Hematopoietic multipotent progenitor cell (in vitro differentiated cells): ENCODE data around the gene DMRTA1. TPM values are rescaled to one million over a fixed set of nuclear protein-coding genes. Genes with fewer than 3 reads are reported as not detected.
A peak's percentile ranks its signal among the peaks of the same experiment; 100 is the strongest.
"Not testable (repeated sequence)": the region's sequence is repeated elsewhere in the genome, so short reads cannot be mapped to it uniquely, and the experiment has no call there.

Experiments
- DNase-seq, 3 donors: peaks; one replicate each; pipeline ENCODE4 v3.0.0-alpha.2; 2011 to 2015; ENCODE audit warnings: low read depth in 2 of 3, low spot score in 2 of 3
- total RNA-seq: library from RNA; depleted of rRNA; stranded (reverse); fragments of >200 nt; gene quantifications from one replicate; pipeline ENCODE4 v1.2.3, GENCODE V29; 2012

The DMRTA1 gene, protein sequence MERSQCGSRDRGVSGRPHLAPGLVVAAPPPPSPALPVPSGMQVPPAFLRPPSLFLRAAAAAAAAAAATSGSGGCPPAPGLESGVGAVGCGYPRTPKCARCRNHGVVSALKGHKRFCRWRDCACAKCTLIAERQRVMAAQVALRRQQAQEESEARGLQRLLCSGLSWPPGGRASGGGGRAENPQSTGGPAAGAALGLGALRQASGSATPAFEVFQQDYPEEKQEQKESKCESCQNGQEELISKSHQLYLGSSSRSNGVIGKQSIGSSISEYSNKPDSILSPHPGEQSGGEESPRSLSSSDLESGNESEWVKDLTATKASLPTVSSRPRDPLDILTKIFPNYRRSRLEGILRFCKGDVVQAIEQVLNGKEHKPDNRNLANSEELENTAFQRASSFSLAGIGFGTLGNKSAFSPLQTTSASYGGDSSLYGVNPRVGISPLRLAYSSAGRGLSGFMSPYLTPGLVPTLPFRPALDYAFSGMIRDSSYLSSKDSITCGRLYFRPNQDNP
- under 0.01 TPM for total RNA-seq

DNA sequence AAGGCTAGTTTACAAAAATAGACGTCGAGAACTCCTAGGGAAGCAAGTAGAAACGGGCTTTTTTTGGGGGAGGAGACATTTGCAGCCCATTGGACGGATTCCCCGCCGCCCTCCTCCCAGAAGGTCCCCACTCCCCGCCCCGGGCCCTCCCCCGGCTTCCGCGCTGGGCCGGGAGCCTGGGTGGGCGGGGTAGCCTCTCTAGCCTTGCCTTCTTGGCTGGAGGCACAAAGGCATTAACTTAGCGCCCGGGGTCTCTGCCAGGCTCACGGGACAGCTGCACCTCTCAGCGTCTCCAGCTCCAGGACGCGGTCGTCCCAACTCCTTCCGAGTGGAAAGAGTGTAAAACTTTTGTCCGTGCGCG is at the start of gene DMRTA1:
Gene DMRTA1 (plus strand): TSS at position 236 of the 361 bp plus-strand sequence. CDS start 242 bp downstream, outside the sequence.
- DNase-seq: peak in 2 of 3 donors; percentile 55 to 62

DNA sequence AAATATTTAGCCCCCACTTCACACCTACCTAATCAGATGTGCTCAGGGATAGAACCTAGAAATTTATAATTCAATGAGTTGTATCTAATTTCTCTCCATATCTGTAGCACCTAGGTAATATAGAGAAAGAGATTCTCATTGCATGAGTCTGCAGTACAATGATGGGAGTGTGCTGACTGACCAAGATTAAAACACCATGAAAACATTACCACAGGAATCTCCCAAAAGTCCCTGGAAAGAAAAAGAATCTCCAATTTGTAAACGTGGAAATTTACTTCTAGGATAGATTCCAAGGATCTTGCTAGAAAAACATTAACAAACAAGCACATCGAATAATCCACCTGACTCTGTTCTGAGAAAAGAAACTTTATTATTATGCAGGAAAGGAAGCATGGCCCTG is 45.0 kb upstream of the DMRTA1 start:
- DNase-seq: no peak

- DNase-seq: no peak
Observed at GRCh38 chr9:22405869-22406659, 40.6 kb upstream of the DMRTA1 start.

- DNase-seq: no peak
Observed at GRCh38 chr9:22413884-22414283, 32.7 kb upstream of the DMRTA1 start.

- DNase-seq: no peak
Observed at GRCh38 chr9:22415941-22416691, 30.5 kb upstream of the DMRTA1 start.

- peak in 2 of 3 donors; percentile 3 to 49 for DNase-seq
Observed at GRCh38 chr9:22416692-22417060, 29.9 kb upstream of the DMRTA1 start.

DNA sequence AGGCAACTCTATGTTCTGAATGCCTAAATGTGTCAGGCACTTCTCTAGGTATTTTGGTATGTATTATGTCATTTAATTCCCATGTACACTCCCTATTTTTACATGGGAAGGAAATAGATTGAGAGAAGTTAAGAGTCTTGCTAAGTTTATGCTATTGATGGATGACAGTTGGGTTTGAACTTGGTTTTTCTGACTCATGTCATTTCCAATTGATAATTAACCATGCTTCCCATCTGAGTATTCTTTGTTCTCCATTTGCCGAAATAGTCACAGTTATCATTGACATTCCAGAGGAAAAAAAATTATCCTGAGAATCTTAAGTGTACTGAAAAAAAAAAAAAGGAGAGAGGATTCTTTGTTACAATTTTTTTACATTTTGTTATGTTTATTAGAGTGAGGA is 23.1 kb upstream of the DMRTA1 start:
- no peak for DNase-seq

DNA sequence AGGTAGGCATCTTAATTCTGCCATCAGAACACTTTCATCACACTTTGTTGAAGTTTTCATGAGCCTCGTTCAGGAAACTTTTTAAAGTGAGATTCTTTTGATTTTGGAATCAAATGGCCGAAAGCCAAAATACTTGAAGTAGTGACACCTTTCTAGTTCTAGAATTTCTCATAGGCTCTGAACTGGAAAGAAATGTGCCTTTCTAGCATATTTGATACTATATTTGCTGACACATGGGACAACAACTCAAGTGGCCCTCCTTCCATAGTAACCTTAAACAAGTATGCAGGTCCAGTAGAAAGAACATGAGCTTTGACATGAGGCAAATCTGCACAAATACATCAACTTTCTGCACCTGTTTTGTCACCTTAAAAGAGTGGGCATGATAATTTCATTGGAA is 22.0 kb upstream of the DMRTA1 start:
- DNase-seq: no peak

- no peak for DNase-seq
Observed at GRCh38 chr9:22425551-22425950, 21.1 kb upstream of the DMRTA1 start.

DNA sequence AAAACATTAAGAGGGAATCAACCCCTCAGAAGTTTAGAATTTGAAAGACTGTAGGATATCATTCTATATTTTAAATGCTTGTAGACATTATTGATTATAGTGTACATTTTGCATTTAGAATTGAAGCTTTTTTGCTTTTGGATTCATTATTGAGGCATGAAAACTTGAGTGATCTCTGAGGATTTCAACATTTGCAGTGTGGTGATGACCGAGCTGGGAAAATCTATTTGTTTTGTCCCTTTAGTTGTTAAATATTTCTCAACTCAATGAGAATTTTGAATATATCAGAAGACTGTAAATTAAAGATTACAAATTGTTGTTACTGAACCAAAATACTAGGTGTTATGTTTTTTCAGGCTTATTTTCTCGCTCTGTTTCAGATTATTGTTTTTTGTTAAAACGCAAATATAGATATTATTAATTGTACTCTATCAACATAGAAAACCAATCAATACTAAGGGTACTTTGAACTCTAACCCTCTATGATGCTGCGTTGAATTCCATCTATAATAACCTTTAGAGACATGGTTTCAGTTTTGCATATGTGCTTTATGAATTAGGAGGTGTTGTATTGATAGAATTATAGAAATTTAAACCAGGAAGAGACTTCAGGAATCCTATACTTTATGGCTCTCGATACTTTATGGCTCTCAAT is 19.3 kb upstream of the DMRTA1 start:
- DNase-seq: no peak

DNA sequence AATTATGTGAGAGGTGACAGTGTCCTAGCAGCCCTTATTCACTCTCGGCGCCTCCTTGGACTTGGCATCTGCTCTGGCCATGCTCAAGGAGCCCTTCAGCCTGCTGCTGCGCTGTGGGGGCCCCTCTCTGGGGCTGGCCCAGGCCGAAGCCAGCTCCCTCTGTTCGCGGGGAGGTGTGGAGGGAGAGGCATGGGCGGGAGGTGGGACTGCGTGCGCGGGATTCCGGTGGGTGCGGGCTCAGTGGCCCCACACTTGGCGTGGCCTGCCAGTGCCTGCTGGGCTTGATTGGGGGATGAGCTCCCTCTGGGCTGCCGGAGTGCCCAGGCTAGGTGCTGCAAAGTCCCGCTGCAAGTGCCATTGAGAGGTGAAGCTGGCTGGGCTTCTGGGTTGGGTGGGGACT is 12.9 kb upstream of the DMRTA1 start:
- no peak for DNase-seq

DNA sequence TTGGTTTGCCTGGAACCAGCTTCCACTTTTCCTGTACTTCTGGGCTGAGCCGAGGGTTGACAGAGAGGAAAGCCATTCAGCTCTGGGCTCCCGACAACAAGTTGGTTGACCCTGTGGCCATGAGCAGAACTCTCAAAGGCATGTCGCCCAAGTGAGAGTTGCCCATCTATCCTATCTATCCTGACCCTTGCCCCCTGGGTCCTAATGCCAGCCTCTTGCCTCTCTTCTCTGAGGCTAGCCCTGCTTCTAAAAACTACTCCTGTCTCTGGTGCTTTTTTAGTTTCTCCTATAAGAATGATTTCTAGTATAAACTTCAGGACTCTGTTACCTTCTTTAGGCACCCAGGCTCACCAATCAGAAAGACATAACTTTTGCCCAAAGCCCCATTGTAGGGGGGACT is 11.4 kb upstream of the DMRTA1 start:
- DNase-seq: not testable (repeated sequence)

DNA sequence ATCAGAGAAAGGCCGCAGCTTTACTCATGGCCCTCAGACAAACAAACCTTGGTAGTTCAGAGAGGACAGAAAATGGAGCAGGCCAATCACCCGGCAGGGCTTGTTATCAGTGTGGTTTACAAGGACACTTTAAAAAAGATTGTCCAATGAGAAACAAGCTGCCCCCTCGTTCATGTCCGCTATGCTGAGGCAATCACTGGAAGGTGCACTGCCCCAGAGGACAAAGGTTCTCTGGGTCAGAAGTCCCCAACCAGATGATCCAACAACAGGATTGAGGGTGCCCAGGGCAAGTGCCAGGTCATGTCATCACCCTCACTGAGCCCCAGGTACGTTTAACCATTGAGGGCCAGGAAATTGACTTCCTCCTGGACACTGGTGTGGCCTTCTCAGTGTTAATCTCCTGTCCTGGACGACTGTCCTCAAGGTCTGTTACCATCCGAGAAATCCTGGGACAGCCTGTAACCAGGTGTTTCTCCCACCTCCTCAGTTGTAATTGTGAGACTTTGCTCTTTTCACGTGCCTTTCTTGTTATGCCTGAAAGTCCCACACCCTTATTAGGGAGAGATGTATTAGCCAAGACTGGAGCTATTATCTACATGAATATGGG is 9.1 kb upstream of the DMRTA1 start:
- not testable (repeated sequence) for DNase-seq

- DNase-seq: no peak
Observed at GRCh38 chr9:22440841-22441240, 5.8 kb upstream of the DMRTA1 start.

DNA sequence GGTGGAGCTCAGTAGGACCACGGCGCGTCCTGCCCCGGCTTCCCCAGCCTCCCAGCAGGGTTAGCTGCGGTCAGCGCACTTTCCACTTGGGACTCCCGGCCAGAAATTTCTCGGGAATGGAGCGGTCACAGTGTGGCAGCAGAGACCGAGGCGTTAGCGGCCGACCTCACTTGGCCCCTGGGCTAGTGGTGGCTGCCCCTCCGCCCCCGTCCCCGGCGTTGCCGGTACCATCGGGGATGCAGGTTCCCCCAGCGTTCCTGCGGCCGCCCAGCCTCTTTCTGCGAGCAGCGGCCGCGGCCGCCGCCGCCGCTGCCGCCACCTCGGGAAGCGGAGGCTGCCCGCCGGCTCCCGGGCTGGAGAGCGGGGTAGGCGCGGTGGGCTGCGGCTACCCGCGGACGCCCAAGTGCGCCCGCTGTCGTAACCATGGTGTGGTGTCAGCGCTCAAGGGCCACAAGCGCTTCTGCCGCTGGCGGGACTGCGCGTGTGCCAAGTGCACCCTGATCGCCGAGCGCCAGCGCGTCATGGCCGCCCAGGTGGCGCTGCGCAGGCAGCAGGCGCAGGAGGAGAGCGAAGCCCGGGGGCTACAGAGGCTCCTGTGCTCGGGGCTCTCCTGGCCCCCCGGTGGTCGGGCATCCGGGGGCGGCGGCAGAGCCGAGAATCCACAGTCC is 460 bp downstream of the DMRTA1 start:
- DNase-seq: peak in 2 of 3 donors; percentile 68 to 70

DNA sequence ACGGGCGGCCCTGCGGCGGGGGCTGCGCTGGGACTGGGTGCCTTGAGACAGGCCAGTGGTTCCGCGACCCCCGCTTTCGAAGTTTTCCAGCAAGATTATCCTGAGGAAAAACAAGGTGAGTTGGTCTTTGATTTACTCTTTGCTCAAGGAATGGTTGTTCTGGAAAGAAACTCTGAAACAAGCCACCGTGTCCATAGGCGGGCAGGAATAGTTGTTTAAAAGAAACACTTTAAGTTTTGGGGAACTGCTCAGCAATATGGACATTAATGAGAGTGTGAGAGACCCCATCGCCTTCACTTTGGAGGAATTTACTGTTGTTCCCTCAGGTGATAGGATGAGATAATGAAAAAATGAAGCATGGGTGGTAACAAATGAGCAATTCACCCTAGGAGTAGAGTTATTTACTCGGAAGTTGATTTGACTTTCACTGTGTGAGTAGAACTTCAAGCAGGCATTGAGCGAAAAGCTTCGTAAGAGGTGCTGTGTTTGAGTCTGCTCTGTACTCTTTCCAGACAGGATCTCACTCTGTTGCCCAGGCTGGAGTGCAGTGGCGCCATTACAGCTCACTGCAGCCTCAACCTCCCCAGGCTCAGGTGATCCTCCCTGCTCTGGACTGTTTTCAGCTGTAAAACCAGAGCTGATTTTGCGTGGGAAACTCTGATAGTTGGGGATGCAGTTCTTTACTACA is 1.1 kb downstream of the DMRTA1 start:
- DNase-seq: peak in 2 of 3 donors; percentile 3 to 20

- DNase-seq: no peak
Observed at GRCh38 chr9:22449719-22450118, 3.1 kb downstream of the DMRTA1 start.

DNA sequence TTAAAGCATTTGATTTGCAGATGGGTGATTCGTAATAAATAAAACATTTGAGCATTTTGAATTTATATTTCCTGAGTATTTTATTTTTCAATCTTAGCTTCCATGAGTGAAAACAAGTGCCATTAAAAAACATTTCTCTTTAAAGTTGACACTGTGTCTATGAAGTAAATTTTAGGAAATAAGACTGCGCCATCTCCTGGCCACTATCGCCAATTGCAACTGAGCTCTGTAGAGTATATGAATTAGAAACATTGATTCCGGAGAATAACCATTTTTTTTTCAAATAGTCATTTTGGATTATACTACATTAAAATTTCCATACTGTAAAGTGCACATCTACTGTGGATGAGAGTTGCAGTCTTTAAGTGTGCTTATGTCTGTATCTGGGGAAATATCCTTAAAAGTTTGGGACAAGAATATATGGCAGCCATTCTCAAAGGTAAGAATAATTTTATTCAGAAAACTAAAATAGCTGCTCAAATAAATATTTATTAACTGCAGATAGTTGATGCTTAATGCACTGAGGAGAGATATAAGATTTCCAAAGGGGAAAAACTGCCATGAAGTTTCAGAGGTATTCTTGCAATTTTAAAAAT is 5.9 kb downstream of the DMRTA1 start:
- peak; percentile 9 to 73 (median 28) for DNase-seq

DNA sequence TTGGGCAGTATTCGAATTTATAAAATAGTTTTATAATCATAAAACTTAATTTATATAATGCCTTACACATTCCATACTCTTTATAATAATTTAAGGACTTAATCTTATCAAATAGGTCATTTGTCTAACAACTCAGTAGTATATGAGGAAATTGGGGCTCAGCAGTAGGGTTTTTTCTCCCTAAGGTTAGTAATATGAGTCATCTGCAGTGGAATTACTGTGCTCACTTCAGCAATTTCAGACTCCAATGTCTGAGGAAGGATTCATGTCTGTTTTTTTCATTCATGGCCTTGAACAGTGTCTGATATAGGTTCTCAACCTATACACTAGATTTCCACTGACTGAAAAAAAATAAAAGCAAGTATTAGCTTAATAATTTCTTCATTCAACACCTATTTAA is 7.4 kb downstream of the DMRTA1 start:
- DNase-seq: no peak
